ENCODE data around the gene FAM240B. TPM values are rescaled to one million over a fixed set of nuclear protein-coding genes. Genes with fewer than 3 reads are reported as not detected.

The FAM240B gene
- total RNA-seq, 1 experiment from 2014 or later, result not detected

GRCh38 chr9:38706493-38706892, 13.4 kb downstream of the FAM240B start:
- DNase-seq, result no peak
- no peaks in the 10 kb centered on the region for H3K9me3 ChIP-seq (ENCODE audit: low read length)
- no peaks in the 10 kb centered on the region for H3F3A ChIP-seq (ENCODE audit: low read length, unreplicated experiment)
- H3K9ac ChIP-seq (ENCODE audit: low read length), result no peak overlapping the region
- ChIA-PET POLR2A (ENCODE audit: unreplicated experiment) (no interaction called here), CTCF (no interaction called here)
- intact Hi-C loops (cut with micrococcal nuclease), result no loop called here
- H4K20me1 ChIP-seq (ENCODE audit: low read length), result no peaks in the 10 kb centered on the region
- no peak for ATAC-seq
- H3K79me2 ChIP-seq (ENCODE audit: low read length), result no peaks in the 10 kb centered on the region
- no peak overlapping the region for H3K4me2 ChIP-seq (ENCODE audit: low read length)
- H3K36me3 ChIP-seq (ENCODE audit: low read depth, low read length), result no peaks in the 10 kb centered on the region
- BruUV-seq (replicated peaks), result no TSS peak
- no peak overlapping the region for H3K4me3 ChIP-seq (ENCODE audit: low read length)
- no peaks in the 10 kb centered on the region for H3K9me2 ChIP-seq (replicated peaks; ENCODE audit: low read length)
- H3K27ac ChIP-seq (ENCODE audit: low read length), result no peak overlapping the region
- TF ChIP-seq EZH2 (IDR thresholded peaks at IDR 0.05; ENCODE audit: low read length, unreplicated experiment) (no peak), EZH2phosphoT487 (IDR thresholded peaks at IDR 0.05; ENCODE audit: borderline replicate concordance, low read length) (no peak), CTCF (conservative IDR thresholded peaks at IDR 0.05; ENCODE audit: low read depth, low read length) (no peak)
- H2AFZ ChIP-seq (ENCODE audit: low read length), result no peak overlapping the region
- peaks cover 9% of the 10 kb centered on the region; the same call in 1 of the 2 replicates for H3K4me1 ChIP-seq (ENCODE audit: insufficient read depth, low read length)
- H3K27me3 ChIP-seq (ENCODE audit: low read length), result no peaks in the 10 kb centered on the region

GRCh38 chr9:38705917-38706316, 14.0 kb downstream of the FAM240B start:
- H4K20me1 ChIP-seq (ENCODE audit: low read length), result no peaks in the 10 kb centered on the region
- DNase-seq (no peak), ATAC-seq (no peak)
- no TSS peak for BruUV-seq (replicated peaks)
- H3K79me2 ChIP-seq (ENCODE audit: low read length), result no peaks in the 10 kb centered on the region
- no peak overlapping the region for H3K4me3 ChIP-seq (ENCODE audit: low read length)
- no peak overlapping the region for H2AFZ ChIP-seq (ENCODE audit: low read length)
- no peaks in the 10 kb centered on the region for H3F3A ChIP-seq (ENCODE audit: low read length, unreplicated experiment)
- ChIA-PET POLR2A (ENCODE audit: unreplicated experiment) (no interaction called here), CTCF (no interaction called here)
- H3K4me2 ChIP-seq (ENCODE audit: low read length), result no peak overlapping the region
- peaks cover 13% of the 10 kb centered on the region for H3K4me1 ChIP-seq (ENCODE audit: insufficient read depth, low read length)
- intact Hi-C loops (cut with micrococcal nuclease), result no loop called here
- H3K36me3 ChIP-seq (ENCODE audit: low read depth, low read length), result no peaks in the 10 kb centered on the region
- no peaks in the 10 kb centered on the region for H3K9me3 ChIP-seq (ENCODE audit: low read length)
- TF ChIP-seq EZH2 (IDR thresholded peaks at IDR 0.05; ENCODE audit: low read length, unreplicated experiment) (no peak), CTCF (conservative IDR thresholded peaks at IDR 0.05; ENCODE audit: low read depth, low read length) (no peak), EZH2phosphoT487 (IDR thresholded peaks at IDR 0.05; ENCODE audit: borderline replicate concordance, low read length) (no peak)
- no peak overlapping the region for H3K27ac ChIP-seq (ENCODE audit: low read length)
- no peaks in the 10 kb centered on the region for H3K27me3 ChIP-seq (ENCODE audit: low read length)
- no peaks in the 10 kb centered on the region for H3K9me2 ChIP-seq (replicated peaks; ENCODE audit: low read length)
- H3K9ac ChIP-seq (ENCODE audit: low read length), result no peak overlapping the region

GRCh38 chr9:38700695-38701094, 19.2 kb downstream of the FAM240B start:
- H3K4me3 ChIP-seq (ENCODE audit: low read length), result no peak overlapping the region
- no peaks in the 10 kb centered on the region for H3K27me3 ChIP-seq (ENCODE audit: low read length)
- no TSS peak for BruUV-seq (replicated peaks)
- no peaks in the 10 kb centered on the region for H3K9me3 ChIP-seq (ENCODE audit: low read length)
- TF ChIP-seq CTCF (conservative IDR thresholded peaks at IDR 0.05; ENCODE audit: low read depth, low read length), result peak; percentile 40; the same call in 1 of the 2 replicates
- TF ChIP-seq EZH2phosphoT487 (IDR thresholded peaks at IDR 0.05; ENCODE audit: borderline replicate concordance, low read length), result no peak
- TF ChIP-seq EZH2 (IDR thresholded peaks at IDR 0.05; ENCODE audit: low read length, unreplicated experiment), result no peak
- H2AFZ ChIP-seq (ENCODE audit: low read length), result no peak overlapping the region
- H4K20me1 ChIP-seq (ENCODE audit: low read length), result no peaks in the 10 kb centered on the region
- no peaks in the 10 kb centered on the region for H3F3A ChIP-seq (ENCODE audit: low read length, unreplicated experiment)
- no peaks in the 10 kb centered on the region for H3K9me2 ChIP-seq (replicated peaks; ENCODE audit: low read length)
- no peaks in the 10 kb centered on the region for H3K36me3 ChIP-seq (ENCODE audit: low read depth, low read length)
- no peak overlapping the region for H3K9ac ChIP-seq (ENCODE audit: low read length)
- ChIA-PET CTCF (interaction anchor here (0.5 to 1.8 kb wide), 2 partner anchors 27 to 28 kb away, joined by 3 to 5 read pairs; no protein-coding TSS in a partner anchor), POLR2A (ENCODE audit: unreplicated experiment) (no interaction called here)
- H3K4me2 ChIP-seq (ENCODE audit: low read length), result no peak overlapping the region
- H3K27ac ChIP-seq (ENCODE audit: low read length), result no peak overlapping the region
- ATAC-seq (peak; percentile 91), DNase-seq (peak; percentile 87)
- intact Hi-C loops (cut with micrococcal nuclease), result no loop called here
- no peaks in the 10 kb centered on the region for H3K79me2 ChIP-seq (ENCODE audit: low read length)
- peaks cover 12% of the 10 kb centered on the region for H3K4me1 ChIP-seq (ENCODE audit: insufficient read depth, low read length)
